COR-L47 (cell line): Measurements from ENCODE around the gene ZNF280C.
"Not testable (repeated sequence)": the region's sequence is repeated elsewhere in the genome, so short reads cannot be mapped to it uniquely, and the experiment has no call there.

ENCODE experiments used
- DNase-seq: peaks from one replicate; lab custom pipeline; 2025; lab: John Stamatoyannopoulos, UW

Gene ZNF280C

DNA sequence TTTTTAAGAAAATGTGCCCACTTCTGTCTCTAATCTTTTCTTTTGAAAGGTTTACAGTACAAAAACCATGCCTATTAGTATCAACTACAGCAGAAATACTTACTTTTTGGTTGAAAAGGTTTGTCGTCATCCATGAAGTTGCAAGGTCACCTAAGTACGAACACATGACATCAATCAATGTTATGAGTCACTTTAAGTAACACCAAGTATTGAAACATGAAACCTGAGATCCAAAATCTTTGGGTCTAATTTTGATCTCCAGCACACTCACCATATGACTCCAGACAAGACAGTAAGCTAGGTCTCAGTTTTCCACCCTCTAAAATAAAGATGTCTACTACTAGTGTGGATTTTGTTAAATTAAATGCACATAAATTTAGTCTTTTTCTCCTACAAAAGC, 8.4 kb downstream of the ZNF280C start:
- DNase-seq, result no peak

DNA sequence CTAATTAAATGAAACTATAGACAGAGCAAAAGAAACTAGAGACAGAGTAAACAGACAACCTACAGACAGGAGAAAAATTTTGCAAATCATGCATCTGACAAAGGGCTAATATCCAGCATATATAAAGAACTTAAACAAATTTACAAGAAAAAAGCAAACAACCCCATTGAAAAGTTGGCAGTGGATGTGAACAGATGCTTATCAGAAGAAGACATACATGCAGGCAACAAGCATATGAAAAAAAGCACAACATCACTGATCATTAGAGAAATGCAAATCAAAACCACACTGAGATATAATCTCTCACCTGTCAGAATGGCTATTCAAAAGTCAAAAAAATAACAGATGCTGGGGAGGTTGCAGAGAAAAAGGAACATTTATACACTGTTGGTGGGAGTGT, 14.8 kb downstream of the ZNF280C start:
- DNase-seq, result no peak

DNA sequence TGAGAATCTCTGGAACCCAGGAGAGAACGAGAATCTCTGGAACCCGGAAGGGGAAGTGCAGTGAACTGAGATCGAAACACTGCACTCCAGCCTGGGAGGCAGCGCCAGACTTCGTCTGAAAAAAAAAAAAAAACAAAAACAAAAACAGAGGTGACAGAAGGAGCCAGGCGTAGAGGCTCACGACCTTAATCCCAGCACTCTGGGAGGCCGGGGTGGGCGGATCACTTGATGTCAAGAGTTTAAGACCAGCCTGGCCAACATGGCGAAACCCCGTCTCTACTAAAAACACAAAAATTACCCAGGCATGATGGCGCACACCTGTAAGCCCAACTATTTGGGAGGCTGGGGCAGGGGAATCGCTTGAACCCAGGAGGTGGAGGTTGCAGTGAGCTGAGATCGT, 17.0 kb downstream of the ZNF280C start:
- DNase-seq, result no peak

DNA sequence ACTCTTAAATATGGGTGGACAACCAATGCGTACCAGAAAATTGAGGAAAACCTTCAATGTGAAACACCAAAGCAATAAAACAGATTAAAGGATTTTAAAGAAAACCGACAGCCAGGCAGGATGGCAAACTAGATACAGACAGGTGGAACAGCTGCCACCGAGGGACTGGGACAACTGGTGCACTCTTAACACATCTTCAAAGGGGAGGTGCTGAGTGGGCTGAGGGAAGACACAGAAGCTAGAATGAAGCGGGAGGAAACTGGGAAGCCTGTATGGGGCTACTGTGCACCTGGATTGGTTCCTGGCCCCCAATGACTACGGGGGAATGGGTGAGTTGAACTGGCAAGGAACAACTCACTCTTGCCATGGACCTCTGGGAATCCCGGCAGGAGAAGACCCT, 20.7 kb downstream of the ZNF280C start:
- no peak for DNase-seq

DNA sequence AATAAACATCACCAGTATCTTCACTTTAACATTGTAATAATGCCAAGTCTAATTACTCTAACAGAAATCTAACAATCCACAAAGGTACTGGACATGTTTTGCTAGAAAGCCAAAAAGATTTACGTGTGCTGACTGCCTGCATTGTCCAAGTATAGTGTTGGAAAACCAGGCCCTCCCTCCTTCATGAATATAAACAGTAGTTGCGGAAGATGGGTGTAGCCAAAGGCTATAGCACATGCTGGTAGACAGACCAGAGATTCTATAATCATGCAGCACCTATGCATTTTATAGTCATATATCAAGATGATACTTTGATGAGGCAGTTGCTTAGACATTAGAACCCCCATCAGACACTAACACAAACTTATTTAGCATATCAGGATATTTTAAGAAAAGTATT, 22.6 kb downstream of the ZNF280C start:
- DNase-seq, result no peak

DNA sequence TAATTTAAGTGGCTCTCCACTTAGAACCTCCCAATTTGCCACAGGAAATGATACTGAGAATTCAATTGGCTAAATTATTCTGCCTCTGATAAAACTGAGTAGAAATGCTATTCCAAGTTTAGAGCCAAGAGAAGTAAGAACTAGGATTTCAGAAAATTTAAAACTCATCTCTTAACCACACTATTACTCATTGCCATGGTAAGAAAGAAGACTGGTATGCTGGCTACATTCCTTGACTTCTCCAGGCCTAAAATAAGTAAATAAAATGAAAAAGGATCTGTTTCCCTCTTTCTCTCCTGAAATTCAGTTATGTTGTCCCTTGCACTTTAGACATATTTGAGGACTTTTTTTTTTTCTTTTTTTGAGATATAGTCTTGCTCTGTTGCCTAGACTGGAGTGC, 23.3 kb downstream of the ZNF280C start:
- DNase-seq, result no peak

DNA sequence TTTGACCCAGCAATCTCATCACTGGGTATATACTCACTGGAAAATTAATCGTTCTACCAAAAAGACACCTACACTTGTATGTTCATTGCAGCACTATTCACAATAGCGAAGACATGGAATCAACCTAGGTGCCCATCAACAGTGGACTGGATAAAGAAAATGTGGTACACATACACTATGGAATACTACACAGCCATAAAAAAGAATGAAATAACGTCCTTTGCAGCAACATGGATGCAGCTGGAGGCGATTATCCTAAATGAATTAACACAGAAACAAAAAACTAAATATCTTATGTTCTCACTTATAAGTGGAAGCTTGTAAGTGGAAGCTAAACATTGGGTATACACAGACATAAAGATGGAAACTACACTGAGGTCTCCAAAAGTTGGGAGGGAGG, 37.5 kb downstream of the ZNF280C start:
- DNase-seq, result not testable (repeated sequence)

DNA sequence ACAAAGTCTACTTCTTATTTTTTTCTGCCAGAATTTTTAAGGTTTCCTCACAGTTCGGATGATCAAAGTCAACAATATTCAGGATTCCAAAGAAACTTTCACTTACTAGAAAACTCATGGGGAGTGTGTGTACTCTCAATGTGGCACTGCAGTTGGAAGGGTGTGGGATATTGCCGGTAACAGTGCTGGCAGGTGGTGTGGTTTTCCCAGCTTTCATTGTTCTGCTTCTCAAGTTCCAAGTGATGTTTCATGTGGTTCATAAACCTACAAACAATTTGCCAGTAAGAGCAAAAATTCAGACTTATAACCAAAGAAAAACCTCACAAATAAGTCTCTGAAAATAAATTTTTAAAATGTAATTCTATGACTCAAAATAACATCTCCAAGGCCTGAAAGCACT, 39.8 kb downstream of the ZNF280C start:
- no peak for DNase-seq

DNA sequence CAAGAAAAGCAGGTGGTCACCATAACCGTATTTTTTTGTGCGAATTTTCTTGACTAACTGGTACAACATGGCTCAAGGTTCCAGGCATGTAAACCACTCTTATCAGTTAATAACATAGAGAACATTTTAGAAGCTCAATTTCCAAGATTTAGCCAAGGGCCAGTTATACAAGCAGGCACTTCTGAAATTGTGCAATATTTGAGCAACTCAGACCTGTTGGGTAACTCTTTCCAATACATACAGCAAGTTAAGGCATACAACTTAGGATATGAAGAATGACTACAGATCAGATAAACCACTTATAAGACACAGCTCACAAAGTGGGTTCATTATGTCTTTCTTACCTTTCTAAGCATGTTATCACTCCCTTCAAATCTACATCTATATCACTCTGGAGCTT, 43.9 kb downstream of the ZNF280C start:
- DNase-seq, result no peak

DNA sequence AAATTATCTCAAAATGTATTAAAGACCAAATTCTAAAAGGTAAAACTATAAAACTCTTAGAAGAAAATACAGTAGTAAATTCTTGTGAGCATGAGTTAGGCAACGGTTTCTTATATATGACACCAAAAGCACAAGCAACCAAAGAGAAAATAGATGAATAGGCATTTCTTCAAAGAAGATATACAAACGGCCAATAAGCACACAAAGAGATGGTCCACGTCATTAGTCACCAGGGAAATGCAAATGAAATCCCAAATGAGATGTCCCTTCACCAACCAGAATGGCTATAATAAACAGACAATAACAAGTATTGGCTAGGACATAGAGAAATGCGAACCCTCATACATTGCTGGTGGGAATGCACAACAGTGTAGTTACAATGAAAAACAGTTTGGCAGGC, 52.4 kb downstream of the ZNF280C start:
- no peak for DNase-seq

DNA sequence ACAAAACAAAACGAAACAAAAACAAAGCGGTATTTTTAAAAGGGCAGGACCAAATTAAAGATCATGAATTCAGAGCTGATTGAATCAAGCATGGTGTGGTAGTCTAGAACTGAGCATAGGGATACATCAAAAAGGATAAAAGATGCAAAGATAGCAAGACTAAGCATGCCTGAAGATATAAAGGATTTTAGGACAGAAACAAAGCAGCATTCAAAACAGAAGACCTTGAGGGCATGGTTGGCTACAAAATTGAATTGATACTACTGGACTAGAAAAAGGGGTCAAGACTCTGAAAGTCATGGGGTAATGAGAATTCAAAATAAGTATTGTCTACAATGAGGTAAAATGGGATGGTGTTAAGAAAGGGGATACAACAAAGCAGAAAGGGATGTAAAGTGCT, 55.3 kb downstream of the ZNF280C start:
- no peak for DNase-seq

DNA sequence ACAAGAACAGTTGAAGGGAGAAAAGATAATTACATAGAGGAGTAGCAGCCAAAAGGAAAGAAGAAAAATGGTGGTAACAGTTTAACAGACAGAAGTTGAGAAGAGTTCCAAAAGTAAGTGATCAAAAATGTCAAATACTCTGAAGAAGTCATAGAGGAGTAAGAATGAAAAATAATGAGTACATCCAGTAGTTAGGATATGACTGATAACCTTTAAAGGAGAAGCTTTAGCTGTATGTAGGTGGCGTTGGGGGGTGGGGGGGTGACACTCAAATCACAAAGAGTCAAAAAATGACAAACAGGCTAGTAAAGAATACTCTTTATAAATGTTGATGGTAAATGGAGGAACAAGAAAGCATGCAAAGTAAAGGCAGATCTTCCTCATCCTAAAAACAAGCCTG, 56.3 kb downstream of the ZNF280C start:
- DNase-seq, result no peak

DNA sequence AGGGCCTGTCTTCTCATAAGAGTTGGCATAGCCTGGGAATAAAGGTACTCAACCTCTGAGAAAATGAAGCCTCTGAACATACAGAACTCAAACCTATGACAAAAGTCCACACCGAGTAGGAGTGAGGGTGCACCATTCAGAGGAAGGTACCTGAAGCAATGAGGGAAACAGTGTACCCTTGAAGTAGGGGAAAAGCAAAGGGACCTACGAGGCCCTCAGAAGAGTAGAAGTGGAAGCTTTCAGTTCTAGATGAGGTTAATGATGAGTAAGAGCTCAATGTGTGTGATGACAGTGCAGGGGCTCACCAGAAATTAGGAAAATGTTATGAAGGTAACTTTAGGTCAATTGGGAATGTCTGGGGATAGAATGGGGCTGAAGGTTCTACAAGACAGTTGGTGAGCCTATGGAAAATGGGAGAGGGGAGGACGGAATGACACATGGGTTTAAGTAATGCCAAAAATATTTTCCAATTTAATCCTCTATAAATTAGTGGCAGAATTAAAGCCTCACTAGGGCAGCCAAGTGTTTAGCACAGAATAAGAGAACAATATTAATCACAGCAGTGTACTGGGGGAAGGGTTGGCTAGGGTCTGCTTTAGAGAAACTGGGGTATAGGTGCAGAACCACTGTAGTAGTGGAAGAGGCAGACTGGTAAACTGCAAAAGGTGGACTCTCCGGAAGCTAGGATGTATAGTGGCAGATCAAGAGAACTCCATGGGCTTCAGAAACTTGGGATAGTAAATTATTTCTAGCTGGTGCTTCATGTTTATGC, 57.1 kb downstream of the ZNF280C start:
- no peak for DNase-seq

DNA sequence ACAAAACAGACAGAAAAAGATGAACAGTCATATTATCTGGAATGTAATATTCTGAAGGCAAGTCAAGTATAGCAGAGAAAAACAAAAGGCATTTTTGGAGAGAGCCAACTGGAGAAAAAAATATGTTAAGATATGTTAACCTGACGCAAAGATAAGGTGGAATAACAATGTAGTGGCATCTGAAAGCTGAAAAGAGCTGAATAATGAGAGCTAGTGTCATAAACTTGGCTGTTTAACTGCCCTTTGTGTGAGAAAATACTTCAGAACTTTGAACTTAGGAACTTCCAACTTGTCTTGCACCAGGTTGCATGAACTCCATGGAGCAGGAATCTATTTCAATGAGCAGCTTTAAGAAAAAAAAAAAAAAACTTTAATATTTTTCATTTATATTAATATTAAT, 64.1 kb downstream of the ZNF280C start:
- no peak for DNase-seq

DNA sequence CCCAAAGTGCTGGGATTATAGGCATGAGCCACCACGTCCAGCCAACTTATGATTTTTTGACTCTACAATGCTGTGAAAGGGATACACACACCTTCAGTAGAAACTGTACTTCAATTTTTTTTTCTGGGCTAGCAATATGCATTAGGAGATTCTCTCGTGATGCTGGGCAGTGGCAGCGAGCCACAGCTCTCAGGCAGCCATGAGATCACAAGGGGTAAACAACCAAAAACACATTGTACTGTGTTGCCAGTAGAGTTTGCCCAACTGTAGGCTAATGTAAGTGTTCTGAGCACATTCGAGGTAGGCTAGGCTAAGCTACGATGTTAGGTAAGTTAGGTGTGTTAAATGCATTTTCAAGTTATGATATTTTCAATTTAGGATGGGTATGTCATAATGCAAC, 71.2 kb downstream of the ZNF280C start:
- DNase-seq, result no peak

DNA sequence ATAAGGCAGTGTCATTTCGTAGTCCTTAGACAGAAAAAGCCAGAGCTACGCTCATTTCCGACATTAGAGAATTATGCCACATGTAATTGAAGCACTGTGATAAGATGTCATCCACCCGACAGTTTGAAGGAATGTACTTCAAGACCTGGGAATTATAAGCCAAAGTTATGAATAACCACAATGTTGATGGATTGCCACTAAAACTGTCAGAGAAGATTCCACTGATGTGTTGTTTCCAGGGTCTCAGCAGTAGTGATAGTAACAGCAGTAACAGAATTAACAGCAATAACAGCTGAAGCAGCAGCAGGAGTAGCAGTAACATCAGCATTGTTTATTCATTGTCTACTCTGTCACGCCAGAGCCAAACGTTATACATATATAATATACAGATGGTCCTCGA, 72.2 kb downstream of the ZNF280C start:
- DNase-seq, result no peak

DNA sequence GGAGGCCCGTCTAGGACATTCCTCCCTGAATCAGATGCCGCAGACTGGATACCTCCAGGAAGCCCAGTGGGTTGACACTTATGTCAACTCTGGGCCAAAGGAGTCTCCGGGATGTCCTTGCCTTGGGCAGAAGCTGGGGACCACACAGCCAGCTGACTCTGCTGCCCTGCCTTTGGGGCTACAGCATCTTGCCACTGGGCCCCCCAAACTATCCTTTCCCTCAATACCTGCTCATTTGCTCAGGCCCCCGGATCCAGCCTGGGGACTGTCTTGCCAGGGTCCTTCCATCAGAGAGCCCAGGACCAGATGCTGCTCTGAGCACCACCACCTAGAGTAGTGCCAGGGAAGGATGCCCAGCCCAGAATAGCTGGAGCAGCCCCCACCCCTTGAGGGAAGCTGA, 77.9 kb downstream of the ZNF280C start:
- DNase-seq, result no peak

DNA sequence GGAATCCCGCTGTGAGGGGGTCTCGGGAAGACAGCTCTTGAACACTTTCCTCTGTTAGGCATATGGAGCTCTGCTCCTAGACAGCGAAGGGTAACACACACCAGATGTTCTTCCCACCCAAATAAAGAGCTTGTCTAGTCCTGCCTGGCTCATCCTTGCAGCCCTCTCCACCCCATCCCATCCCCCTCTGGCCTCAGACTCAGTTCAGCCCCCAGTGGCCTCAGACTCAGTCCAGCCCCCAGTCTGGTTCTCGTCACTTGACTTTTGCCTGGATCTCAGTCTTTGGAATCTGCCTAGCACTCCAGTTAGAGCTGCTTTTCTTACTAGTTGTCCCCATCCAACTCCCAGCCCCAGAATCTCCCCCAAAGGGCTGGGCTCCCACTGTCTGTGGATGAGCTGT, 82.0 kb downstream of the ZNF280C start:
- no peak for DNase-seq

DNA sequence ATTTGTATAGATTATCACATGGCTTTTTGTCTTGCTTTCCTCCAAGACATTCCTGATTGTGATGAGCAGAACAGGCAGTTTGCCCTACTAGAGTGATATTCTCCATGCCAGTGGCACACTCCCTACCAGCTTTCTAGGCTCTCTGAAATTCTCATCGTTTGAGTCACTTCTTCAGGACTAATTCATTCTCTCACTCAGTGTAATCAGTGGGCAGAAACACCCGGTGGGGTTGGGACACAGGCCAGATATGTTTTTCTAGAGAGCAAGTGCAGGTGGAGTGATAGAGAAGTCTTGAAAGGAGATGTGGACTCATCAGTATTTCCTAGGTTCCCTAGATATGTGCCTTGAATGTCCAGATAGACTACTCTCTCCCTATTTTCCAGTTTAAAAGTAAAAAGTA, 83.8 kb downstream of the ZNF280C start:
- DNase-seq, result no peak

DNA sequence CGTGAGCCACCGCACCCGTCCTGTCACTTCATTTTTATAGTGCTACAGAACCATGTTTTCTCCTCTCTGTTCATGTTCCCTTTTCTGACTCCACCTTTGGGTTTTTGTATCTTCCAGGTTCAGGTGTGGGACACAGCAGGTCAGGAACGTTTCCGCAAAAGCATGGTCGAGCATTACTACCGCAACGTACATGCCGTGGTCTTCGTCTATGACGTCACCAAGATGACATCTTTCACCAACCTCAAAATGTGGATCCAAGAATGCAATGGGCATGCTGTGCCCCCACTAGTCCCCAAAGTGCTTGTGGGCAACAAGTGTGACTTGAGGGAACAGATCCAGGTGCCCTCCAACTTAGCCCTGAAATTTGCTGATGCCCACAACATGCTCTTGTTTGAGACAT, 84.5 kb downstream of the ZNF280C start:
- no peak for DNase-seq

DNA sequence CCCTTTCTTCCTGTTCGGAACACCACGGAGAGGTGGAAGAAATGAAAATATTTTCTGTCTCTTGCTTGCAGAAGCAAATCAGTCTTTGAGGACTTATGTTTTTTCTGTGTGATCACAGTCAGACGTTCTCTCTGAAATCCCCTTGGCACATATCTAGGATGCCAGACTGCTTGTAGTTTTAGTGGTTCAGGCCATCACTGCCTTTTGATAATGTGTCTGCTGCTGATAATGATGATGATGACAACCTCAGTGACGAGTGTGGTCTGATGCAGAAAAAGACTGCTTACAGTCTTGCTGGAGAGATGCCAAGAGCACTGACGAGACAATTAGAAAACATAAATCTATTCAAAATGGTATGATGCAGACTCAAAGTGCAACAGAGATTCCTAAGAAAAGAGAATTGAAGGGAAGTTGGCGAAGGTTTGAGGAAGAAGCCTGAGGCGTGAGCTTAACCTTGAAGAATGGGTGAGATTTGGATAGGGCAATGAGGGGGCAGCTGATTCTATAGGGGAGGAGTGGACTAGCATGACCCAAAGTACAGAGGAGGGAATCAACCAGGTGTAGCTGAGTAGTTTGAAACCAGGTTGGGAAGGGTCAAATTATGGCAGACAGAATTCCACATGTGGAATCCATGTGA, 89.0 kb downstream of the ZNF280C start:
- DNase-seq, result no peak

DNA sequence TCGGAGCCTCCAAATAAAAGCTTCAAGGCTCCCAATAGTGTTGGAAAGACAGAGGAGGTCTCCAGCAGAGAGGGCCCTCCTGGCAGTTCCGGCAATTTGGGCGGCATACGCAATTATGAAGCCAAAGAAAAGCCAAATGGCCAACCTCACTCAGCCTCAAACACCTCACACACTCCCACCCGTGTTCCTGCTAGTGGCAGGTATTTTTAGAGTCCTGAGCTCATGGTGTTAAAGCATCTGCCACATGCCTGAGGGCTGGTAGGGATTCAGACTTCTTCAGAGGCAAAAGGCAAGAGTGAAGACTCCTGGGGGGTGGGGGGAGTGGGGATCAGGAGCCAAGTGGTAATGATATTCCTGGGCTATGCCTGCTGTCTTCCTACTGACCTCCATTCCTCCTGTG, 89.5 kb downstream of the ZNF280C start:
- DNase-seq, result no peak

DNA sequence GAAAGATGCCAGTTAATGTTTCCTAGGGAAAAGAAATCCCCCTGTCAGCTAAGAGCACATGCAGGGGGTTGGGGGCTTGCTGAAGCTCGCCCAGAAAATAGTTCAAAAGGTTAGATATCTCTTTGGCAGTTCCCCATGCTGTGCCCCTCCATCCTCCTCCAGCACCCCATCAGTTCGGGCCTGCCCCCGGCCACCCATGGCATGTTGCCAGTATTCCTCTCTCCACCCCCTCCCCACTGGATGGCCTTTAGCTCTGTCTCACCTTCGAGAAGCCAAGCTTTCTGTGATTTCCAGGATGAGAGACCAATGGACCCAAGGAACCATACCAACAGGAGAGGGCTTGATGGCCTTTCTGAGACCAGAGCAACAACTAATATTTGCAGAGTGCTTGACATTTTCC, 91.8 kb downstream of the ZNF280C start:
- no peak for DNase-seq

DNA sequence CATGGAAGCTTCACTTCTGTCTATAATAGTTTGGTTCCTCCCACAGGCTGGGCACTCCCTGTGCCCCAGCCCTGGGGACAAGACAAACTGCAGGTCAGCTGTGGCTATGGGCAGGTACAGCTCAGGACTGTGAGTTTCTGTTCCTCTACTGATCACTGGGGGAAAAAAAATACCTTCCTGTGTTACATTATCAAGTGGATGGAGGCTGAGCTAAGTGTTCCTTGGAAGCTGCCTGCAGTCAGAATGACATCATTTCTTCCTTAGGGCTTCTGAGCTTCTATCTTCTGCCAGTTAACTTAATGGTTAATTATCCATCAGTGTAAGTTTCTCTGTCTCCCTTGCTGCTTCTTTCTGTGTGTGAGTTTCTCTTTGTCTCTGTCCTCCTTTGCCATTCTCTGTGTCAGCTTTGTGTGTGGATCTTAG, 92.3 kb downstream of the ZNF280C start:
- no peak for DNase-seq
